HepG2 (cell line): ENCODE results near the gene GKN1. TPM values are rescaled to one million over a fixed set of nuclear protein-coding genes. Genes with fewer than 3 reads are reported as not detected.

Experiments
- ATAC-seq: fragments of 200-7000 bp; cut with Tn5 transposase; 3 replicates; pipeline ENCODE4 v1.9.1; 2020; ENCODE audit warnings: mild to moderate bottlenecking, moderate library complexity
- BruUV-seq: library from RNA; stranded (reverse); fragments of 400-500 nt; replicated peaks from 2 replicates; lab custom pipeline; 2021; lab: Mats Ljungman, UMichigan
- CTCF ChIA-PET: fragments of 300-600 bp; formaldehyde crosslinking; extraction: SDS; loops from one replicate; lab custom pipeline; 2021; ENCODE audit warnings: low total read pairs, inconsistent platforms, low intra/inter-chr PET ratio; lab: Yijun Ruan, JAX
- POLR2A ChIA-PET: fragments of 350-600 bp; sonication (Branson Sonifier 250); formaldehyde crosslinking; loops from one replicate; lab custom pipeline; 2020; ENCODE audit warnings: antibody characterized with exemption, inconsistent platforms; lab: Yijun Ruan, JAX
- DNase-seq: peaks from one replicate; pipeline ENCODE4 v3.0.0-alpha.2; 2015; ENCODE audit warnings: low spot score
- FAIRE-seq: peaks from 3 replicates; lab custom pipeline; 2011; peaks lifted over from hg19 to GRCh38; lab: Jason Lieb, UNC
- H2AFZ ChIP-seq: one replicate; pipeline ENCODE4 v1.6.1; 2011; ENCODE audit warnings: low read length, inconsistent platforms
- H3K27ac ChIP-seq: fragments of 300-600 bp; 3 replicates; pipeline ENCODE4 v1.8.0; 2011; ENCODE audit warnings: mixed run types, mild to moderate bottlenecking, mixed read lengths, low read length, inconsistent platforms; ENCODE audit not compliant: insufficient read depth; ENCODE audit errors: extremely low read length
- H3K27me3 ChIP-seq, 2 experiments: fragments of 200-600 bp in 1 of 2; 2 replicates in 1 of 2; 3 replicates in 1 of 2; pipeline versions ENCODE4 v1.6.0 to v1.8.0; 2011; ENCODE audit warnings: low read length in 2 of 2, mild to moderate bottlenecking in 2 of 2, moderate library complexity in 2 of 2, inconsistent platforms in 1 of 2; ENCODE audit not compliant: insufficient read depth in 2 of 2, control insufficient read depth in 1 of 2
- H3K36me3 ChIP-seq, 2 experiments: fragments of 200-600 bp in 1 of 2; replicated peaks in 1 of 2; 2 replicates in 1 of 2; 3 replicates in 1 of 2; pipeline versions ENCODE4 v1.5.1 to v1.8.0; 2011; ENCODE audit warnings: low read length in 2 of 2, inconsistent platforms in 1 of 2; ENCODE audit not compliant: insufficient read depth in 2 of 2, control insufficient read depth in 1 of 2
- H3K4me1 ChIP-seq: 2 replicates; pipeline ENCODE4 v1.5.1; 2012; ENCODE audit warnings: low read length, inconsistent platforms; ENCODE audit not compliant: insufficient read depth
- H3K4me2 ChIP-seq: 2 replicates; pipeline ENCODE4 v1.6.0; 2011; ENCODE audit warnings: low read depth, low read length, inconsistent platforms
- H3K4me3 ChIP-seq, 3 experiments: fragments of 200-600 bp in 1 of 3; sonication (generic), shearing (Covaris generic) in 1 of 3; replicated peaks in 1 of 3; 2 replicates each; pipeline ENCODE4 v1.5.1; 2011 to 2016; ENCODE audit warnings: low read length in 3 of 3, inconsistent platforms in 2 of 3, low read depth in 2 of 3, mild to moderate bottlenecking in 2 of 3, control low read depth in 1 of 3, mixed read lengths in 1 of 3; ENCODE audit not compliant: insufficient read depth in 1 of 3
- H3K79me2 ChIP-seq: one replicate; pipeline ENCODE4 v1.6.1; 2011; ENCODE audit warnings: low read length, inconsistent platforms; ENCODE audit not compliant: insufficient read depth
- H3K9ac ChIP-seq: 2 replicates; pipeline ENCODE4 v1.6.0; 2011; ENCODE audit warnings: mild to moderate bottlenecking, low read depth, low read length, inconsistent platforms; ENCODE audit not compliant: insufficient read depth
- H3K9me3 ChIP-seq: 2 replicates; pipeline ENCODE4 v1.5.1; 2012; ENCODE audit warnings: mild to moderate bottlenecking, low read length
- H4K20me1 ChIP-seq: 2 replicates; pipeline ENCODE4 v1.6.0; 2011; ENCODE audit warnings: inconsistent platforms, mild to moderate bottlenecking, low read length, moderate library complexity; ENCODE audit not compliant: insufficient read depth
- ATM ChIP-seq: fragments of 450-650 bp; IDR thresholded peaks from 2 replicates; pipeline ENCODE4 v1.7.1; 2017; ENCODE audit warnings: mild to moderate bottlenecking, borderline replicate concordance
- BCL6 ChIP-seq: IDR thresholded peaks from 2 replicates; pipeline ENCODE4 v1.6.1; 2016; ENCODE audit warnings: missing genetic modification reagents, missing compliant biosample characterization
- CBFB ChIP-seq: sonication (generic); formaldehyde crosslinking; IDR thresholded peaks from 2 replicates; pipeline ENCODE4 v1.4.0; 2020; ENCODE audit warnings: missing genetic modification reagents
- CENPX ChIP-seq: sonication (generic); formaldehyde crosslinking; IDR thresholded peaks from 2 replicates; pipeline ENCODE4 v1.9.0; 2021; ENCODE audit warnings: mild to moderate bottlenecking, missing genetic modification reagents, moderate library complexity
- FOXA1 ChIP-seq, 2 experiments: fragments of 450-650 bp in 1 of 2; sonication (generic) in 1 of 2; formaldehyde crosslinking in 1 of 2; IDR thresholded peaks; 2 replicates each; pipeline versions ENCODE4 v1.4.0 to v1.6.1; 2016 to 2020; ENCODE audit warnings: missing genetic modification reagents in 1 of 2
- FOXK1 ChIP-seq: sonication (generic); formaldehyde crosslinking; IDR thresholded peaks from 2 replicates; pipeline ENCODE4 v1.4.0; 2020; ENCODE audit warnings: low read depth, missing genetic modification reagents, borderline replicate concordance
- FOXK2 ChIP-seq: fragments of 450-650 bp; IDR thresholded peaks from 2 replicates; pipeline ENCODE4 v1.6.1; 2016
- HNRNPUL1 ChIP-seq: fragments of 200-400 bp; formaldehyde crosslinking; IDR thresholded peaks from 2 replicates; pipeline ENCODE4 v1.6.1; 2017; ENCODE audit warnings: low read depth, mild to moderate bottlenecking, low read length, moderate library complexity
- MIER3 ChIP-seq: IDR thresholded peaks from 2 replicates; pipeline ENCODE4 v1.6.1; 2016; ENCODE audit warnings: missing compliant biosample characterization, borderline replicate concordance
- MYPOP ChIP-seq: sonication (generic); formaldehyde crosslinking; IDR thresholded peaks from 2 replicates; pipeline ENCODE4 v1.8.1; 2023; ENCODE audit warnings: mild to moderate bottlenecking, moderate library complexity, missing genetic modification reagents
- NCOA1 ChIP-seq: sonication (generic); formaldehyde crosslinking; IDR thresholded peaks from 2 replicates; pipeline ENCODE4 v1.9.0; 2021; ENCODE audit warnings: missing genetic modification reagents
- RARA ChIP-seq: IDR thresholded peaks from 2 replicates; pipeline ENCODE4 v1.6.1; 2016; ENCODE audit warnings: missing genetic modification reagents, missing compliant biosample characterization
- SUZ12 ChIP-seq: fragments of 150-350 bp; IDR thresholded peaks from 2 replicates; pipeline ENCODE4 v1.6.1; 2014; ENCODE audit warnings: low read depth, low read length
- TFAP4 ChIP-seq: sonication (generic); IDR thresholded peaks from 2 replicates; pipeline ENCODE4 v1.6.1; 2016; ENCODE audit warnings: low read depth, borderline replicate concordance
- ZBTB20 ChIP-seq: sonication (generic); formaldehyde crosslinking; IDR thresholded peaks from 2 replicates; pipeline ENCODE4 v1.8.1; 2023; ENCODE audit warnings: missing genetic modification reagents, low read depth, mild to moderate bottlenecking, borderline replicate concordance
- ZEB1 ChIP-seq: IDR thresholded peaks from 2 replicates; pipeline ENCODE4 v1.6.1; 2012; ENCODE audit warnings: mild to moderate bottlenecking, low read depth, inconsistent platforms; ENCODE audit not compliant: insufficient replicate concordance
- ZFP1 ChIP-seq: IDR thresholded peaks from 2 replicates; pipeline ENCODE4 v1.6.1; 2016
- ZNF101 ChIP-seq: sonication (generic); formaldehyde crosslinking; IDR thresholded peaks from 2 replicates; pipeline ENCODE4 v1.4.0; 2020; ENCODE audit warnings: mild to moderate bottlenecking, low read depth, missing genetic modification reagents, borderline replicate concordance
- ZNF225 ChIP-seq: sonication (generic); formaldehyde crosslinking; IDR thresholded peaks from 2 replicates; pipeline ENCODE4 v1.4.0; 2020; ENCODE audit warnings: mild to moderate bottlenecking, missing genetic modification reagents
- ZNF253 ChIP-seq: sonication (generic); formaldehyde crosslinking; IDR thresholded peaks from 2 replicates; pipeline ENCODE4 v1.8.0; 2022; ENCODE audit warnings: mild to moderate bottlenecking, missing genetic modification reagents, borderline replicate concordance
- ZNF34 ChIP-seq: sonication (generic); formaldehyde crosslinking; IDR thresholded peaks from 2 replicates; pipeline ENCODE4 v1.4.0; 2020; ENCODE audit warnings: mild to moderate bottlenecking, missing genetic modification reagents, borderline replicate concordance
- ZNF564 ChIP-seq: sonication (generic); formaldehyde crosslinking; IDR thresholded peaks from 2 replicates; pipeline ENCODE4 v1.8.1; 2023; ENCODE audit warnings: mild to moderate bottlenecking, missing genetic modification reagents
- WGBS: methylation state at CpG from one replicate; pipeline ENCODE4 v1.1.6; 2017; ENCODE audit warnings: low lambda C conversion rate; 5-methylcytosine and 5-hydroxymethylcytosine counted together
- in situ Hi-C: cut with HindIII; loops from 2 replicates; pipeline ENCODE4 v1.10.0; 2017; ENCODE audit warnings: low pct_unique_long_range_greater_than_20kb; ENCODE audit not compliant: extremely low pct_ligation_motif_present
- intact Hi-C: fragments of 100-400 bp; cut with micrococcal nuclease; formaldehyde crosslinking; loops from one replicate; pipeline ENCODE4 v1.10.0; 2022; ENCODE audit not compliant: unreplicated experiment
- polyA plus RNA-seq, 8 experiments: library from polyadenylated mRNA; depleted of rRNA in 3 of 8; stranded (reverse) in 7 of 8; unstranded in 1 of 8; fragments of >200 nt; fragmentation: Illumina TruSeq in 4 of 8; extraction: Trizol in 4 of 8; gene quantifications; 2 replicates each; pipeline versions ENCODE4 v1.2.1 to v1.2.3, GENCODE V29; 2011 to 2016; ENCODE audit warnings: low read depth in 4 of 8, missing spikeins in 1 of 8, mixed read lengths in 1 of 8; ENCODE audit not compliant: insufficient read depth in 1 of 8
- total RNA-seq, 5 experiments: library from RNA; depleted of rRNA; stranded (reverse); fragments of >200 nt; fragmentation: Illumina TruSeq; extraction: Trizol; gene quantifications; 2 replicates each; pipeline ENCODE4 v1.2.3, GENCODE V29; 2016; ENCODE audit warnings: low read depth in 1 of 5
- TF ChIP-seq, protein P1 (sequence below): sonication (generic); formaldehyde crosslinking; IDR thresholded peaks from 2 replicates; pipeline ENCODE4 v1.4.0; 2020; ENCODE audit warnings: low read depth, mild to moderate bottlenecking, missing genetic modification reagents

The GKN1 gene
- total and polyA plus RNA-seq, 2 of the 13 experiments (the other 11 are each of a cell fraction or from before 2014, with no cell fraction given) = not detected

GRCh38 chr2:68994864-68995263 is 20.4 kb downstream of the GKN1 start (continued):
- no peak for TF ChIP-seq TFAP4
- TF ChIP-seq ZNF101 (CRISPR knock-in tag) = no peak
- TF ChIP-seq NCOA1 (CRISPR knock-in tag) = no peak

GRCh38 chr2:68995916-68996315 is 21.5 kb downstream of the GKN1 start:
- in situ Hi-C loops = no loop called here
- H4K20me1 ChIP-seq = no peaks in the 10 kb centered on the region
- ChIA-PET POLR2A (no interaction called here), CTCF (no interaction called here)
- intact Hi-C loops = no loop called here
- no peak overlapping the region for H2AFZ ChIP-seq
- no peaks in the 10 kb centered on the region for H3K79me2 ChIP-seq
- H3K27ac ChIP-seq = no peak overlapping the region
- H3K4me2 ChIP-seq = no peak overlapping the region
- no peaks in the 10 kb centered on the region for H3K9me3 ChIP-seq
- ATAC-seq (no peak), DNase-seq (peak; percentile 40), FAIRE-seq (no peak)
- peaks cover 26% of the 10 kb centered on the region for H3K4me1 ChIP-seq
- WGBS = 2% methylated on average over 3 of the region's 3 CpGs
- peaks cover 0 to 6% of the 10 kb centered on the region in 2 experiments; a peak in 1 of 5 replicates for H3K27me3 ChIP-seq
- H3K36me3 ChIP-seq = no peaks in the 10 kb centered on the region
- no TSS peak for BruUV-seq
- no peak overlapping the region for H3K4me3 ChIP-seq
- H3K9ac ChIP-seq = no peak overlapping the region
- TF ChIP-seq FOXK1 (CRISPR knock-in tag) = no peak
- TF ChIP-seq MYPOP (CRISPR knock-in tag) = no peak
- no peak for TF ChIP-seq ZNF225
- no peak for TF ChIP-seq MIER3
- TF ChIP-seq RARA (CRISPR knock-in tag) = 0 out of 2 replicates have a peak, but pooled peaks have one; percentile 28
- TF ChIP-seq CENPX (CRISPR knock-in tag) = no peak
- no peak for TF ChIP-seq SUZ12
- no peak for TF ChIP-seq ZNF564
- TF ChIP-seq ZEB1 = no peak
- peak; percentile 55 for TF ChIP-seq BCL6 (CRISPR knock-in tag)
- no peak for TF ChIP-seq ZBTB20 (CRISPR knock-in tag)
- TF ChIP-seq ZNF34 = no peak
- TF ChIP-seq FOXK2 = no peak
- TF ChIP-seq, protein P1, sequence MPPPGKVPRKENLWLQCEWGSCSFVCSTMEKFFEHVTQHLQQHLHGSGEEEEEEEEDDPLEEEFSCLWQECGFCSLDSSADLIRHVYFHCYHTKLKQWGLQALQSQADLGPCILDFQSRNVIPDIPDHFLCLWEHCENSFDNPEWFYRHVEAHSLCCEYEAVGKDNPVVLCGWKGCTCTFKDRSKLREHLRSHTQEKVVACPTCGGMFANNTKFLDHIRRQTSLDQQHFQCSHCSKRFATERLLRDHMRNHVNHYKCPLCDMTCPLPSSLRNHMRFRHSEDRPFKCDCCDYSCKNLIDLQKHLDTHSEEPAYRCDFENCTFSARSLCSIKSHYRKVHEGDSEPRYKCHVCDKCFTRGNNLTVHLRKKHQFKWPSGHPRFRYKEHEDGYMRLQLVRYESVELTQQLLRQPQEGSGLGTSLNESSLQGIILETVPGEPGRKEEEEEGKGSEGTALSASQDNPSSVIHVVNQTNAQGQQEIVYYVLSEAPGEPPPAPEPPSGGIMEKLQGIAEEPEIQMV = no peak
- TF ChIP-seq FOXA1 (IDR thresholded peaks at IDR 0.05) = no peak
- TF ChIP-seq FOXA1 (CRISPR knock-in tag; IDR thresholded peaks at IDR 0.05) = 0 out of 2 replicates have a peak, but pooled peaks have one; percentile 25
- TF ChIP-seq HNRNPUL1 = no peak
- TF ChIP-seq ATM = no peak
- no peak for TF ChIP-seq ZFP1
- TF ChIP-seq CBFB = no peak
- TF ChIP-seq ZNF253 (CRISPR knock-in tag) = no peak
